CD4-positive, alpha-beta T cell treated with Interleukin-2 at 100 ng/mL for 4 hours (primary cell): ENCODE measurements around the gene IL17RD.

Source experiments
- DNase-seq: peaks from one replicate; pipeline ENCODE4 v3.0.0-alpha.2; 2020; ENCODE audit warnings: low spot score

Gene IL17RD

GRCh38 chr3:57065588-57065987, 99.6 kb downstream of the IL17RD start:
- DNase-seq = no peak

- no peak for DNase-seq
Measured at GRCh38 chr3:57064572-57064971, 100.6 kb downstream of the IL17RD start.

- no peak for DNase-seq
Measured at GRCh38 chr3:57064001-57064400, 101.2 kb downstream of the IL17RD start.

- no peak for DNase-seq
Measured at GRCh38 chr3:57063032-57063431, 102.1 kb downstream of the IL17RD start.

GRCh38 chr3:57062101-57062631, 103.0 kb downstream of the IL17RD start:
- DNase-seq = no peak

- no peak for DNase-seq
Measured at GRCh38 chr3:57061556-57061955, 103.6 kb downstream of the IL17RD start.

GRCh38 chr3:57060089-57060821, 104.9 kb downstream of the IL17RD start, which contains the start of gene SPATA12:
Gene SPATA12 (plus strand): TSS chr3:57060664. CDS start chr3:57073695, 13,031 bp downstream.
- DNase-seq = no peak

GRCh38 chr3:57059411-57059810, 105.7 kb downstream of the IL17RD start:
- DNase-seq = no peak

GRCh38 chr3:57057351-57057750, 107.8 kb downstream of the IL17RD start:
- no peak for DNase-seq

- no peak for DNase-seq
Measured at GRCh38 chr3:57053122-57053521, 112.0 kb downstream of the IL17RD start.

- DNase-seq = no peak
Measured at GRCh38 chr3:57052662-57053061, 112.5 kb downstream of the IL17RD start.

- no peak for DNase-seq
Measured at GRCh38 chr3:57048728-57049127, 116.4 kb downstream of the IL17RD start.

GRCh38 chr3:57048052-57048671, 117.0 kb downstream of the IL17RD start:
- DNase-seq = no peak

GRCh38 chr3:57046101-57046765, 118.9 kb downstream of the IL17RD start:
- DNase-seq = no peak

- DNase-seq = no peak
Measured at GRCh38 chr3:57043518-57043917, 121.6 kb downstream of the IL17RD start.

- DNase-seq = no peak
Measured at GRCh38 chr3:57041674-57042073, 123.5 kb downstream of the IL17RD start.
